Pancreas (tissue), 10 donors: ENCODE data around the gene ACTA1. TPM values are rescaled to one million over a fixed set of nuclear protein-coding genes. Genes with fewer than 3 reads are reported as not detected.
A peak's percentile ranks its signal among the peaks of the same experiment; 100 is the strongest.

Experiments
- ATAC-seq, 4 donors: fragments of 200-7000 bp; cut with Tn5 transposase; one replicate each; pipeline versions ENCODE4 v1.8.0 to v1.9.1; 2020; ENCODE audit warnings: mild to moderate bottlenecking in 4 of 4, moderate library complexity in 4 of 4
- DNase-seq, 6 donors: peaks; one replicate each; pipeline ENCODE4 v3.0.0-alpha.2; 2020
- FAIRE-seq: peaks from 2 replicates; lab custom pipeline; 2012; peaks lifted over from hg19 to GRCh38; lab: Jason Lieb, UNC
- H3K27ac ChIP-seq, 4 donors: fragments of 200-600 bp; sonication (generic); 1 replicate in 3 of 4; 2 replicates in 1 of 4; pipeline versions ENCODE4 v1.5.0 to v1.8.0; 2020
- H3K27me3 ChIP-seq, 4 donors: fragments of 200-600 bp; one replicate each; pipeline ENCODE4 v1.8.0; 2021
- H3K36me3 ChIP-seq, 3 donors: fragments of 200-600 bp; sonication (generic) in 1 of 3; one replicate each; pipeline versions ENCODE4 v1.5.0 to v1.8.0; 2020 to 2021
- H3K4me1 ChIP-seq, 3 donors: fragments of 200-600 bp; one replicate each; pipeline ENCODE4 v1.8.0; 2021
- H3K4me3 ChIP-seq, 4 donors: fragments of 200-600 bp; sonication (generic) in 2 of 4; one replicate each; pipeline versions ENCODE4 v1.5.0 to v1.8.0; 2020 to 2021
- H3K9me3 ChIP-seq, 4 donors: fragments of 200-600 bp; one replicate each; pipeline ENCODE4 v1.8.0; 2021
- WGBS, 2 donors: extraction: QIAGEN DNeasy Blood & Tissue Kit; methylation state at CpG; one replicate each; pipeline ENCODE4 v1.1.7; 2013; 5-methylcytosine and 5-hydroxymethylcytosine counted together
- intact Hi-C, 3 donors: fragments of 100-400 bp; cut with DNase I; formaldehyde crosslinking; loops; one replicate each; pipeline versions ENCODE4 v1.11.1 to v1.14.2; 2022
- polyA plus RNA-seq, 2 donors: library from polyadenylated mRNA; stranded (reverse); fragments of 200-250 nt; gene quantifications; one replicate each; pipeline ENCODE4 v1.2.3, GENCODE V29; 2013
- total RNA-seq, 6 donors: library from RNA; stranded (reverse); fragmentation: NEBNext Ultra II Directional in 4 of 6; extraction: Animal tissue kit (Norgen Biotek cat#: 25700) in 4 of 6; gene quantifications; one replicate each; pipeline versions ENCODE4 v1.2.1 to v1.2.4, GENCODE V29; 2021 to 2023
- TF ChIP-seq, protein P1 (sequence below), 4 donors: fragments of 200-600 bp; sonication (generic) in 3 of 4; IDR thresholded peaks; one replicate each; pipeline versions ENCODE4 v1.5.0 to v1.8.0; 2021; ENCODE audit warnings: antibody characterized with exemption in 4 of 4
- donor health status: healthy with polysubstance abuse.
- donor health status: DM: no; HTN: no; CAD: no; lungs with moderate emphysema.
- donor health status: DM: no; HTN: no; CAD: no.
- donor health status: control.
- donor health status: control.
- donor health status: Bipolar disorder and iron deficiency.
- donor health status: DM: yes; HTN: yes; CAD: no.
- donor health status: DM: no; HTN: no; CAD: no.
- donor health status: DM: no; HTN: no; CAD: no.
- donor health status: DM: yes; HTN: yes; CAD: no.

The ACTA1 gene
- total and polyA plus RNA-seq, 8 donors = 0.76 to 6.9 (median 4.2) TPM; not detected in 5

DNA sequence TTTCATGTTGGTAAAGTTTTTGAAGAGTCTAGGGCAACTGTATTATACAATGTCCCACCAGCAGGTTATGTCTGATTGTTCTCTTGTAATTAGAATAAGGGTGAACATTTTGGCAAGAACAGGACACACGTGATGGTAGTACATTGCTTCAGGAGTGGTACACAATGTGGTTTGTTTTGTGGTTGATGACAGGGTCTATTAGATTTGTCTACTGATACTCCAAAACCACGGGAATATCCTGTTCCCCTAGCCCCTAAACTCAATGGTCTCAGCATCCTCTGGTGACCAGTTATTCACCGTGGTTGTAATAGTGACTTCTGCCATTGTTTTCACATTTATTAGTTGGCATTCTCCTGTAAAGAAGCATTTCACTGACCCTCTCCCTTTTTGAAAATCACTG lies 22.1 kb upstream of the ACTA1 start:
- 72 to 85% methylated on average over 3 of the region's 3 CpGs for WGBS, 2 donors
- TF ChIP-seq, protein P1, sequence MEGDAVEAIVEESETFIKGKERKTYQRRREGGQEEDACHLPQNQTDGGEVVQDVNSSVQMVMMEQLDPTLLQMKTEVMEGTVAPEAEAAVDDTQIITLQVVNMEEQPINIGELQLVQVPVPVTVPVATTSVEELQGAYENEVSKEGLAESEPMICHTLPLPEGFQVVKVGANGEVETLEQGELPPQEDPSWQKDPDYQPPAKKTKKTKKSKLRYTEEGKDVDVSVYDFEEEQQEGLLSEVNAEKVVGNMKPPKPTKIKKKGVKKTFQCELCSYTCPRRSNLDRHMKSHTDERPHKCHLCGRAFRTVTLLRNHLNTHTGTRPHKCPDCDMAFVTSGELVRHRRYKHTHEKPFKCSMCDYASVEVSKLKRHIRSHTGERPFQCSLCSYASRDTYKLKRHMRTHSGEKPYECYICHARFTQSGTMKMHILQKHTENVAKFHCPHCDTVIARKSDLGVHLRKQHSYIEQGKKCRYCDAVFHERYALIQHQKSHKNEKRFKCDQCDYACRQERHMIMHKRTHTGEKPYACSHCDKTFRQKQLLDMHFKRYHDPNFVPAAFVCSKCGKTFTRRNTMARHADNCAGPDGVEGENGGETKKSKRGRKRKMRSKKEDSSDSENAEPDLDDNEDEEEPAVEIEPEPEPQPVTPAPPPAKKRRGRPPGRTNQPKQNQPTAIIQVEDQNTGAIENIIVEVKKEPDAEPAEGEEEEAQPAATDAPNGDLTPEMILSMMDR (IDR thresholded peaks at IDR 0.05) = no peak
- FAIRE-seq = no peak
- no peak overlapping the region for H3K4me3 ChIP-seq
- DNase-seq = no peak
- ATAC-seq = no peak
- no peaks in the 10 kb centered on the region for H3K4me1 ChIP-seq
- intact Hi-C loops = loop anchor here in 1 of 3 donors (10.0 kb wide), 1 partner anchor 201 kb away; no protein-coding TSS in a partner anchor
- no peaks in the 10 kb centered on the region for H3K27me3 ChIP-seq
- H3K27ac ChIP-seq = no peak overlapping the region
- H3K36me3 ChIP-seq = peaks cover 0 to 41% (median 12%) of the 10 kb centered on the region in 3 donors
- H3K9me3 ChIP-seq = no peaks in the 10 kb centered on the region

GRCh38 chr1:229454056-229454455 lies 20.2 kb upstream of the ACTA1 start:
- ATAC-seq (no peak), FAIRE-seq (no peak)
- intact Hi-C loops = loop anchor here in 1 of 3 donors (10.0 kb wide), 1 partner anchor 199 kb away; no protein-coding TSS in a partner anchor

DNA sequence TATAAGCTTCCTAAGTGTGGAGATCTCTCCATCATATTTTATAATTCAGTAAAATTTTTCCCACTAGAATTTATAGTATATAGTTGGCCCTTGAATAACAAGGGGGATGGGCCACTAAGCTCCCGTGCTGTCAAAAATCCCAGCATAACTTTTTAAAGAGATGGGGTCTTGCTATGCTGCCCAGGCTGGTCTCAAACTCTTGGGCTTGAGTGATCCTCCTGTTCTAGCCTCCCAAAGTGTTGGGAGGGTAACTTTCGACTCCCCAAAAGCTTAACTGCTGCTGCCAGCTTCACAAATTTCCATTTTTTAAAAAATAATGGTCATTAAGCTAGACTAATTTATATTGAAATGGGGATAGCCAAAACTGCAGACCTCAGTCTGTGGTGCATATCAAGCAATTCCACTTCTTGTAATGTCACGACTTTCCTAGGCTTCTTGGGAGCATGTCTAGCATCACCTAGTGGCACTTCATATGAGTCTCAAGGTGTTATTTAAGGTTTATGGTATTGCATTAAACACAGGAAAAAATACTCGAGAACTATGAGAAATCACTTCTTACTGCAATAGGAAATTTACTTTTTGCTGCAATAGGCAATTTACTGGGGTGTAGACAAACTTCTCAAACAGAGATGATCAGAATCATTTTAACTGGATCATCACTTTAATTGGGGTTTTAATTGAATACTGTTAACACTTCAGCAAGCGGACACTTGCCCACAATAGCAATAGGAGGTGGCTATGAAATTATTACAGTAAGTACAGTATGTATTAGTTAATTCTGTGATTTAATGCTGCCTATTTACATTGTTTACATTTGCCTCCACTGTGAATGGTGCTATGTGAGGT lies 19.3 kb upstream of the ACTA1 start:
- no peak for FAIRE-seq
- DNase-seq = no peak
- H3K27me3 ChIP-seq = no peaks in the 10 kb centered on the region
- 77% methylated on average over 5 of the region's 5 CpGs for WGBS, 2 donors
- H3K4me1 ChIP-seq = no peaks in the 10 kb centered on the region
- H3K4me3 ChIP-seq = no peak overlapping the region
- intact Hi-C loops = loop anchor here in 1 of 3 donors (10.0 kb wide), 1 partner anchor 198 kb away; no protein-coding TSS in a partner anchor
- TF ChIP-seq, protein P1 (IDR thresholded peaks at IDR 0.05) = no peak
- H3K9me3 ChIP-seq = no peaks in the 10 kb centered on the region
- H3K36me3 ChIP-seq = peaks cover 0 to 19% (median 4%) of the 10 kb centered on the region in 3 donors
- ATAC-seq = peak in 1 of 4 donors; percentile 37
- H3K27ac ChIP-seq = no peak overlapping the region

More at GRCh38 chr1:229454056-229454455, 20.2 kb upstream of the ACTA1 start:
- no peak for DNase-seq
- no peaks in the 10 kb centered on the region for H3K9me3 ChIP-seq
- H3K27ac ChIP-seq = no peak overlapping the region
- H3K4me3 ChIP-seq = no peak overlapping the region
- 92 to 97% methylated on average over 4 of the region's 4 CpGs for WGBS, 2 donors
- no peaks in the 10 kb centered on the region for H3K27me3 ChIP-seq
- TF ChIP-seq, protein P1 (IDR thresholded peaks at IDR 0.05) = no peak
- no peaks in the 10 kb centered on the region for H3K4me1 ChIP-seq
- peaks cover 0 to 28% (median 4%) of the 10 kb centered on the region in 3 donors for H3K36me3 ChIP-seq

GRCh38 chr1:229448845-229449244 lies 15.0 kb upstream of the ACTA1 start:
- Histone ChIP-seq H3K4me1 (no peaks in the 10 kb centered on the region), H3K27me3 (no peaks in the 10 kb centered on the region), H3K36me3 (peaks cover 0 to 17% (median 4%) of the 10 kb centered on the region in 3 donors), H3K4me3 (no peak overlapping the region), H3K27ac (no peak overlapping the region), H3K9me3 (no peaks in the 10 kb centered on the region)
- intact Hi-C loops = no loop called here
- DNase-seq = no peak
- no peak for ATAC-seq
- FAIRE-seq = no peak
- TF ChIP-seq, protein P1 (IDR thresholded peaks at IDR 0.05) = no peak
- 80 to 90% methylated on average over 2 of the region's 2 CpGs for WGBS, 2 donors
